ENCODE measurements around the gene TAS2R5.
"Not testable (repeated sequence)": the region's sequence is repeated elsewhere in the genome, so short reads cannot be mapped to it uniquely, and the experiment has no call there.

Gene TAS2R5, protein sequence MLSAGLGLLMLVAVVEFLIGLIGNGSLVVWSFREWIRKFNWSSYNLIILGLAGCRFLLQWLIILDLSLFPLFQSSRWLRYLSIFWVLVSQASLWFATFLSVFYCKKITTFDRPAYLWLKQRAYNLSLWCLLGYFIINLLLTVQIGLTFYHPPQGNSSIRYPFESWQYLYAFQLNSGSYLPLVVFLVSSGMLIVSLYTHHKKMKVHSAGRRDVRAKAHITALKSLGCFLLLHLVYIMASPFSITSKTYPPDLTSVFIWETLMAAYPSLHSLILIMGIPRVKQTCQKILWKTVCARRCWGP

DNA sequence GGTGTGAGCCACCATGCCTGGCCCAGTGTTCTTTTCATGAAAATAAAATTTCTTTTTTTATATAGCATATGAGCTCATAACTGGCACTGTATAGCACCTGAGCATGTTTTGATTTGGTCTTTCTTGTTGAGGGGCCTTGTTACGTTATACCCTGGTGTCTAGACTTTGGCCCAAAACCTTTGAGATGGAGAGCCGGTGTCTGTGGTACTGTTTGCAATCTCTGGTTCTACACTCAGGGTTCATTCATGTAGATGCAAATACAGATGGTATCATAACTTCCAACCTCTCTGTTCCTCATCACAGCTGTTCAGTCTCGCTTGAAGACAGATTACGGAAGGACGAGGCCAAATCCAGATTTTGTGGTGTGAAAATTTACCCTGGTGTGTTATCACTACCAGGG, at the start of gene TAS2R5:
Gene TAS2R5, plus strand, starts transcription at position 301 of the 400 bp plus-strand sequence. CDS start 145 bp downstream, outside the sequence.
- DNase-seq (ENCODE audit: low read depth in 2 of 2) = no peak

DNA sequence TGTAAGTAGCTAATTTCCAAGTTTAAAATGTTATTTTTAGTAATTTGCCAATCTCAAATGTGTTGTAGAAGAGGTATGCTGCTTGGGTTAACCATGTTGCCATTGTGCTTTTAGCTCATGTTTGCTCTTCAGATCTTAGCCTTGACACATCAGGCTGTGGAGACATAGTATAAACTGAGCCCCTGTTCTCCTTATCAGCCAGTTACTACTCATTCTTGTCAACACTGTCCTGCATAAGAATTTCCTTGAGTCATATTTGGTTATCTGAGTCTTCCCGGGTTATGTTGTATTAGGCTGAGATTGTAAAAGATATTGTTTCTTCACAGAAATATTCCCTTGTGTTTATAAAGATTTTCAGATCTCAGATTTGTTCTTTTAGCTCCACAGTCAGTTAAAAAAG, 47.8 kb upstream of the TAS2R5 start:
- DNase-seq (ENCODE audit: low read depth in 2 of 2) = no peak

DNA sequence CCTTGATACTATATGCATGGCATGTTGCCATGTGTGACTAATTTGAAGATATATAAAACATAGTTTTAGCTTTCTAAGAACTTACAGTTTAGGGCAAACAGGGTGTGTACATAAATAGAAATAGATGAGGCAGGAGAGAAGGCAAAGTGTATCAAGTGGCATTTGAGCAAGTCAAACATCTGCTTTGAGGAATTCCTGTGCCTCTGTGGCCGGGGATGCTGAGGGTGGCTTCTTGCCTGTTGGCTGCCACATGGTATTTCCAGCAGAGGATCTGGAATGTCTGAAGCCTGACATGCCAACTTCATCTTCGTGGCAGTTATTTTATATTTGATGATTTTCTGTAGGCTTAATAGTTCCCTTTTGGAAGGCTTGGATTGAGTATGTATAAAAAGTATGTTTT, 45.9 kb upstream of the TAS2R5 start:
- DNase-seq (ENCODE audit: low read depth in 2 of 2) = no peak

DNA sequence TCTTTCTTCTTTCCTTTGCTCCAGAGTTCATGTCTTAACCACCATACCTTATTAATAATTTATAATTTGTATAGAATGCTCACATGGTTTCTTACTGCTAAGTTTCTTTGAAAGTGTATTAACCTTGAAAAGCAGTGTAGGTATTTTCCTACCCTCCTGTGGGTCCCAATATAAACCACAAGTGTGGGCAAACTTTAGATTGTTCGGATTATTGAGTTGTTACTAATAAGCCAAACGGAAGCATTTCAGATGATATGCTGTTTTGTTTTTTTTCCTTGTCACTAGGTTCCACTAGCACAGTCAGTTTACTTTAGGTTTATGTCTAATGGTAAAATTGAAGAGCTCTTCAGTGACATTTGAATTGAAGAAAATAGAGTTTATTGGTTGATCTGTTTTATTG, 41.6 kb upstream of the TAS2R5 start:
- DNase-seq (ENCODE audit: low read depth in 2 of 2) = no peak

DNA sequence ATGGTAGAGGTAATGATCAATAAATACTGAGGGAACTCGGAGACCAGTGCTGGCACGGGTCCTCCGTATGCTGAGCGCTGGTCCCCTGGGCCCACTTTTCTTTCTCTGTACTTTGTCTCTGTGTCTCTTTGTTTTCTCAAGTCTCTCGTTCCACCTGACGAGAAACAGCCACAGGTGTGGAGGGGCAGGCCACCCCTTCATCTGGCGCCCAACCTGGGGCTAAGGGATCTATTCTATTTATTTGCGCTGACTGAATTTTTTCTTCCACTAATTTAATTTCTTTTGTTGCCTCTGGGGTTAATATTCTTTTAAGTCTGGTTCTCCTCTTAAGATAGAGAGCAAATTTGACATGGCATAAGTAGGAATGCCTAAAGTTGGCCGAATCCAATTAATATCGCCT, 38.1 kb upstream of the TAS2R5 start:
- not testable (repeated sequence) for DNase-seq (ENCODE audit: low read depth in 2 of 2)

DNA sequence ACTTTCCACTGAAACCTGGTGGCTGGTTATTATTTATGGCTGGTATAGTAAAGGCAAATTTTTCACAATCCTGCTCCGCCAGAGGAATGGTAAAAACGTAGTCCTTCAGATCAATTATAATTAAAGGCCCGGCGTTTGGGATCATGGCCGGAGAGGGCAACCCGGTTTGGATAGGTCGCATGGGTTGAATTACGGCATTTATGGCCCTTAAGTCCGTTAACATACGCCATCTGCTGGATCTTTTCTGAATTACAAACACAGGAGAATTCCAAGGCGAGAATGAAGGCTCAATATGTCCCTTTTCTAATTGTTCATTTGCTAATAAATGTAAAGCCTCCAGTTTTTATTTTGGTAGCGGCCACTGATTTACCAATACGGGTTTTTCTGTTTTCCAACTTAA, 37.4 kb upstream of the TAS2R5 start:
- no peak for DNase-seq (ENCODE audit: low read depth in 2 of 2)

DNA sequence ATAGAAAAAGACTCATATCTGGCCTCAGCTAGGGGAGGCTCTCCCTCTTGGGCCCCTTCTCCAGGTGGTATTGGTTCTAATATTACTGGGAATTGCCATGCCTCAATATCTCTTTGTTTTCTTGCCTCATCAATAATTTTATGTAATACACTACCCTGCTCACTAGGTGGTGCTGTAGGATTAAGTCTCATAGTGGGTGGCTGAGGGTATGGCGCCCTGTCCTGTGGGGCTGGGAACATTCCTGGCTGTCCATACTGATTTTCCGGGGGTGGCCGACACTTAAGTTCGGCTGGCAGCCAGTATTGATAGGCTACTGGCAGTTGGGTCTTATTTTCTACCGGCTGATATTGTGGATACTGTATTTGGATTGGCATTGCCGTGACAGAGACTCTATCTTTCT, 35.1 kb upstream of the TAS2R5 start:
- DNase-seq (ENCODE audit: low read depth in 2 of 2) = no peak

DNA sequence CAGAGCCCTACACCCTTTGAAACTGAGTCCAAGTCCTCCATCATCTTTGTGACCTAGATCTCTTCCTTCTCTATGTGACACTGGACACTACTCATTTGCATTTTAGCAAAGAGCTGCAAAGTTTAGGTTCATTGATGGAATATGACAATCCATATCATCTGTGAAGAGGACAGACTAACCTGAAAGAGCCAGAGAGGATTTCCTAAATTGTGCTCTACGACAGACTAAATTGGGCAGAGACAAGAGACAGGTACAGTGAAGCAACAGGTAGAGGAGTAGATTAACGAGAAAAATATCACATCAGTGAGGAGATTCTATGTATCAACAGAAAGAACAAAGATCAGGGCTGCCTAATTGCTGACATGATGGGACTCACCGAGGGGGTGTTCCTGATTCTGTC, 26.2 kb upstream of the TAS2R5 start, which contains the start of gene TAS2R3:
Gene TAS2R3, plus strand, starts transcription at position 301 of the 400 bp plus-strand sequence. Its CDS starts 62 bp downstream, at position 363.
- DNase-seq (ENCODE audit: low read depth in 2 of 2) = no peak

DNA sequence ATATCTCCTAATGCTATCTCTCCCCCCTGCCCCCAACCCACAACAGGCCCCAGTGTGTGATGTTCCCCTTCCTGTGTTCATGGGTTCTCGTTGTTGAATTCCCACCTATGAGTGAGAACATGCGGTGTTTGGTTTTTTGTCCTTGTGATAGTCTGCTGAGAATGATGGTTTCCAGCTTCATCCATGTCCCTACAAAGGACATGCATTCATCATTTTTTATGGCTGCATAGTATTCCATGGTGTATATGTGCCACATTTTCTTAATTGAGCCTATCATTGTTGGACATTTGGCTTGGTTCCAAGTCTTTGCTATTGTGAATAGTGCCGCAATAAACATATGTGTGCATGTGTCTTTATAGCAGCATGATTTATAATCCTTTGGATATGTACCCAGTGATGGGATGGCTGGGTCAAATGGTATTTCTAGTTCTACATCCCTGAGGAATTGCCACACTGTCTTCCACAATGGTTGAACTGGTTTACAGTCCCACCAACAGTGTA, 19.9 kb upstream of the TAS2R5 start:
- DNase-seq (ENCODE audit: low read depth in 2 of 2) = not testable (repeated sequence)

DNA sequence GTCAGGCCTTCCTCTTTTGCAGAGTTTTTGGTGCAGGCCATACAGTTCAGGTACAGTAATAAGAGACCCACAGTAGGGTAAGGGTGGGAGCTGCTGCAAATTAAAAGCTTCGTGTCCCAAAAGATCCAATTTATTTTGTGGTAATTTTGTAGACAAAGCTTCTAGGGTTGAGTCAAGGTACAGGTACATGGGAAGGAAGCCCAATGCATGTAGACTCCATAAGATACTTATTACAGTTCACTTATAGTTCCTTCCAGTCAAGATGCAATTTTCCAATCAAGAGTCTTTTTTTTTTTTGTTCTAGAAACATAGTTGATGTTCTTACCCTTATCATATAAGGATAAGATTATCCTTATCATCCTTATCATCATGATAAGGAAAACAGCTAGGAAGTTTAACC, 13.6 kb upstream of the TAS2R5 start, which contains the start of gene TAS2R4:
Gene TAS2R4, plus strand, starts transcription at position 301 of the 400 bp plus-strand sequence. CDS start 1,815 bp downstream, outside the sequence.
- DNase-seq (ENCODE audit: low read depth in 2 of 2) = no peak

DNA sequence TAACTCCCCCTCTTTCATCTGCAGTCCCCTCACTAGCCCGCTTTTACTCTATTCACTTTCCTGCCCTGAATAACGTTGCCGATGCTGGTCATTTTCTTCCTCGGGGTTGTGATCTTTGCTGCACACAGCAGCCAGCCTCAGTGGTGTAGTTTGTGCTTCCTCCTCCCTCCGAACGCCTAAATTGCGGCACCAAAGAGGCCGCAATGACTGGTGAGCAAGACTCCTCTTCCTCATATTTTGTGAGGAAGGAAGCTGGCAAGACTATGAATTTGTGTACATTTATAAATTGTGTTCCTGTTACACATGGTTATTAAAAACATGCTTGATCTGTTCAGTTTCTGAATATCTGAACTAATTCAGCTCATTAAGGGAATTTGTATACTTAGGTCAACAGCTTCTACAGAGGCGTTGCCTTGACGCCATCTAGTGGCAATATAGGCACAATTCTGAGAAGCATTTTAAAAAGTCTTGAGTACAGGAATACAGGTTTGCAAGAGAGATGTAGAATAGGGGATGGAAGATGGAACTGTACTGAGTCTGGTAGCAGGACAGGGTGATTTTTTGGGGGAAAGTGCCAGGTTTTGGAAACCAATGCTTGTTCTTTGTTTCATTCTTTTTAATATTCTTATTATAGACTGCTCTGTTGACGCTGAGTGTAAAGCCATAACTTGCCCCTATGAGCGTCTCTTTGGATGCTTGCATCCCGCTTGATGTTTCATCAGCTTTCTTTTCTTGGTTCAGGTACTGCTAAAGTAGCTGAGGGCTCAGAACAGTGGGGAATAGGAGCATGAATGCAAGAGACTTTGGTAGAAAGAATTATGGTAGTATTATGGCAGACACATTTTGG, 4.1 kb upstream of the TAS2R5 start:
- DNase-seq (ENCODE audit: low read depth in 2 of 2) = peak; percentile 2 to 6

DNA sequence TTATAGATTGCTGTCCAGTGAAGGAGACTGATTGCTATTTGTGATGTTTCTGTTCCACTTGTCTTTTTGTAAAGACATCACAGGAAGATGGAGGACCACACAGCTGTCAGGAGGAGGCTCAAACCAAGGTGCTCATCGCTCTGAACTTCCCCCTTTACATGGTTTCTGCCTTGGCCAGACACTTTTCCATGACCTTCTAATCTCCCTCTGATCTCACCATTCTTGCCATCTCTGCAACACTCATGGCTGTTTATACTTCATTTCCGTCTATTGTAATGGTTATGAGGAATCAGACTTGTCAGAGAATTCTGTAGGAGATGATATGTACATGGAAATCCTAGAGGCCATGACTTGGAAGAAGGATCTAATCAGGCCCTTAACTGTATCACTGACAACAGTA, 1.7 kb upstream of the TAS2R5 start:
- no peak for DNase-seq (ENCODE audit: low read depth in 2 of 2)

DNA sequence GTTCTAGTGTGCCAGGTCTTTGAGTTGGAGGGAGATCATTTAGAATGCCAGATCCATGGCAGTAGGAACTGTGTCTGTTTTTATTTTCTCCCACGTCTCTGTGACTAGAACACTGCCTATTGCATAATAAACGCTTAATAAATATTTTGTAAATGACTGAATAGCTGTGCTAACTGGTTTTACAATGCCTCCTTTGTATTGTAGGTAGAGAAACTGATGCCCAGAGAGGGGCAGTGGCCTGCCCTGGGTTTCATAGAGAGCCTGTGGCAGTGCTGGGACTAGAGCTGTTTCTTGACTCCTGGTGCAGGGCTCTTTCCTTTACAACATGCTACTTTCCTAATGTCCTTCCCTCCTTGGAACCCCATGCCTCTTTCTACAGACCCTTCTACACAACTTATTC, 2.5 kb downstream of the TAS2R5 start:
- no peak for DNase-seq (ENCODE audit: low read depth in 2 of 2)

DNA sequence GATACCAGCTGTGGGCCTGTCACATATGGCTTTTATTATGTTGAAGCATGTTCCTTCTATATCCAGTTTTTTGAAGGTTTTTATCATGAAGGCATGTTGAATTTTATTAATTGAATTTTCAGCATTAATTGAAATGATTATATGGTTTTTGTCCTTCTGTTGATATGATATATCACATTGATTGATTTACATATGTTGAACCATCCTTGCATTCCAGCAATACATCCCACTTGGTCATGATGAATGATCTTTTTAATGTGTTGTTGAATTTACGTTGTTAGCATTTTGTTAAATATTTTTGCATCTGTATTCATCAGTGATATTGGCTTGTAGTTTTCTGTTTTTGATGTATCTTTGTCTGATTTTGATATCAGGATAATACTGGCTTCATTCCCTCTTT, 30.1 kb downstream of the TAS2R5 start:
- no peak for DNase-seq (ENCODE audit: low read depth in 2 of 2)

DNA sequence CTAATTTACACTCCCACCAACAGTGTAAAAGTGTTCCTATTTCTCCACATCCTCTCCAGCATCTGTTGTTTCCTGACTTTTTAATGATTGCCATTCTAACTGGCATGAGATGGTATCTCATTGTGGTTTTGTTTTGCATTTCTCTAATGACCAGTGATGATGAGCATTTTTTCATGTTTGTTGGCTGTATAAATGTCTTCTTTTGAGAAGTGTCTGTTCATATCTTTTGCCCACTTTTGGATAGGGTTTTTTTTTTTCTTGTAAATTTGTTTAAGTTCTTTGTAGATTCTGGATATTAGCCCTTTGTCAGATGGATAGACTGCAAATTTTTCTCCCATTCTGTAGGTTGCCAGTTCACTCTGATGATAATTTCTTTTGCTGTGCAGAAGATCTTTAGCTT, 32.4 kb downstream of the TAS2R5 start:
- not testable (repeated sequence) for DNase-seq (ENCODE audit: low read depth in 2 of 2)

DNA sequence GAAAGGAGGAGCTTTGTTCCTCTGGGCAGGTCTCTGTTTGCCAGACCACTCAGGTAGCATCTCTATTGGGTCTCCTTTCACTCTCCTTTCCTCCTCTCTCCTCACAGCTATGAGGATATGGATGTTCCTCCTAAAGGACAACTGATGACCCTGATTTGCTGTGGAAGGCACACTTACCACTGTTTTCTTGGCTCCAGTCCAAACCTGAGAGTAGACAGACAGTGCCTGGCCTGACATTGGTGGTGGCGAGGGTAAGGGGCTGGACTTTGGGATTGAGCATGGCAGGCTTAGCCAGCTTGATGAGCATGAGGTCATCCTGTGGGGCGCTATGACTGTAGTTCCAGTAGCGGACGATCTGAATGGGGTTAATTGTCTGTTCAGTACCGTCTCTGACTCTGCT, 47.7 kb downstream of the TAS2R5 start:
- no peak for DNase-seq (ENCODE audit: low read depth in 2 of 2)

DNA sequence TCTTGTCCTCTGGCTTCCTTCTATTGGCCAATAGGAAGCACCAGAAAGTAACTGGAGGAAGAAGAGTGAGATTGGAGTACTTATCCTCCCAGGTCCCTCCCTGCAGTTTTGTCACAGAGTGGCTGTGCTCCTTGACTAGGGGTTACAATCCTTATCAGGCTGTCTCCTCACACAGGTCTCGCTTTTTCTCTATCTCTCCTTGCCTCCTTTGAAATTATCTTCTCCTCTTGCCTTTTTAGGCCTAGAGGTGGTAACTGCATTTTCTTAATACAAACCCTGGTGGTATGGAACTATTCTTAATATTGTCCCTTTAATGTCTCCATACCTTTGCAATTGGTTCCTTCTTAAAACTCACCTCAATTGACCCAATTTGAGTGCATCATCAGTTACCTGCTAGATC, 48.6 kb downstream of the TAS2R5 start:
- DNase-seq (ENCODE audit: low read depth in 2 of 2) = no peak

DNA sequence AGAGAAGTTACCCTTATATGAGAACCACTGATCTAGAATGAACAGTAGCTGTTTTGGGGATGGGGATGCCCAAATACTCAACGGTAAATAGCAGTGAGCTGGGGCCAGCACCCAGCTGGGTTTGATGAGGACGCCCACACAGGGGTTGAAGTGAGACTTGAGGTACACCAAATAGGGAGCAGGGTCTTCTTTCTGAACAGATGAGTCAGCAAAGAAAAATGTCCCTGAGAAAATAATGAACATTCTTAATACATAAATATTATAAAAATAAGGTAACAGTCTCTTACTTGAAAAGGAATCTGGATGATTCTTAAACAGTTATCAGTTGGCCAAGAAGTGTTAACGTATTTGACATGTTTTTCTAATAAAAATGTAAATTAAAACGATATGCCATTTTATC, 49.2 kb downstream of the TAS2R5 start:
- DNase-seq (ENCODE audit: low read depth in 2 of 2) = no peak

DNA sequence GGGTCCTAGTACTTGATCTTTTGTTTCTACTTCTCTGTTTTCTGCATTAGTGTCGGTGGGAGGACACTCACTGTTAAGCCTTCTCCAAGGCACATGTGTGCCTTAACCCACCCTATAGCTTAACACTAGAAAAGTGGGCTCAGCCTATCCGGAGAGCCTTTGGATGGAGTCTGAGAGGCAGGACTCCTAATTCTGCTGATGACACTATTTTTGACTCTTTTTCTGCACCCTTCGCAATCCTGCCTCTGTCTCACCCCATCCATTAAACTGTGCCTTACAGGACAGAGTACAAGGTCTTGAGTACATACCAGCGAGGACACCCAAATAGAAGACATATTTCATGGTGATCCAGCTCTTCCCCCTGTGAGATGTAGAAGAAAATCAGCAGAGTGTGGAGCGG, 50.7 kb downstream of the TAS2R5 start:
- no peak for DNase-seq (ENCODE audit: low read depth in 2 of 2)
